B cell (primary cell): Measurements from ENCODE around the gene DLL1. TPM values are rescaled to one million over a fixed set of nuclear protein-coding genes. Genes with fewer than 3 reads are reported as not detected.

Source experiments
- ATAC-seq: fragments of 200-7000 bp; cut with Tn5 transposase; one replicate; pipeline ENCODE4 v1.10.0; 2021; ENCODE audit warnings: low read depth, mild to moderate bottlenecking, moderate number of reproducible peaks, moderate library complexity
- CTCF ChIA-PET: fragments of 350-600 bp; sonication (Branson Sonifier 250); formaldehyde crosslinking; loops from one replicate; lab custom pipeline; 2021; ENCODE audit warnings: antibody characterized with exemption, inconsistent platforms; lab: Charles Lee
- POLR2A ChIA-PET: fragments of 350-600 bp; sonication (Branson Sonifier 250); formaldehyde crosslinking; loops from one replicate; lab custom pipeline; 2021; ENCODE audit warnings: antibody characterized with exemption; lab: Charles Lee
- DNase-seq: peaks from one replicate; pipeline ENCODE4 v3.0.0; 2013
- H2AFZ ChIP-seq: 2 replicates; pipeline ENCODE4 v1.6.1; 2012; ENCODE audit warnings: mild to moderate bottlenecking, low read depth, low read length; ENCODE audit not compliant: insufficient read depth, poor library complexity, severe bottlenecking
- H3K27ac ChIP-seq, 2 donors: 1 replicate in 1 of 2; 2 replicates in 1 of 2; pipeline ENCODE4 v1.5.1; 2012 to 2013; ENCODE audit warnings: low read length in 2 of 2, mild to moderate bottlenecking in 2 of 2, moderate library complexity in 1 of 2
- H3K27me3 ChIP-seq, 4 experiments: fragments of 200-600 bp in 1 of 4; sonication (generic) in 1 of 4; replicated peaks in 1 of 4; 1 replicate in 2 of 4; 2 replicates in 2 of 4; pipeline versions ENCODE4 v1.6.1 to v1.7.0; 2013 to 2016; ENCODE audit warnings: low read length in 3 of 4, mild to moderate bottlenecking in 2 of 4, mixed read lengths in 1 of 4, moderate library complexity in 1 of 4; ENCODE audit not compliant: insufficient read depth in 4 of 4, control insufficient read depth in 3 of 4; ENCODE audit errors: control extremely low read depth in 1 of 4
- H3K36me3 ChIP-seq, 2 experiments: replicated peaks in 1 of 2; 1 replicate in 1 of 2; 2 replicates in 1 of 2; pipeline versions ENCODE4 v1.6.1 to v1.7.1; 2013; ENCODE audit warnings: low read length in 1 of 2; ENCODE audit not compliant: insufficient read depth in 2 of 2, control insufficient read depth in 1 of 2; ENCODE audit errors: control extremely low read depth in 1 of 2, extremely low read depth in 1 of 2
- H3K4me1 ChIP-seq, 2 donors: fragments of 200-600 bp in 1 of 2; sonication (generic) in 1 of 2; 1 replicate in 1 of 2; 2 replicates in 1 of 2; pipeline versions ENCODE4 v1.5.1 to v1.6.1; 2013 to 2017; ENCODE audit warnings: low read length in 2 of 2; ENCODE audit not compliant: control insufficient read depth in 2 of 2, insufficient read depth in 2 of 2
- H3K4me2 ChIP-seq: replicated peaks from 2 replicates; pipeline ENCODE3; 2012; ENCODE audit warnings: mild to moderate bottlenecking, low read depth, low read length; ENCODE audit not compliant: poor library complexity, severe bottlenecking
- H3K4me3 ChIP-seq, 5 experiments: fragments of 200-600 bp in 1 of 5; sonication (generic) in 1 of 5; 1 replicate in 3 of 5; 2 replicates in 2 of 5; pipeline versions ENCODE4 v1.5.1 to v1.7.0; 2011 to 2016; ENCODE audit warnings: low read length in 4 of 5, mild to moderate bottlenecking in 4 of 5, low read depth in 2 of 5, control low read depth in 1 of 5, moderate library complexity in 1 of 5; ENCODE audit not compliant: insufficient read depth in 1 of 5; ENCODE audit errors: control extremely low read depth in 1 of 5, extremely low read depth in 1 of 5
- H3K79me2 ChIP-seq: fragments of 200-600 bp; sonication (generic); one replicate; pipeline ENCODE4 v1.6.0; 2016; ENCODE audit warnings: low read length; ENCODE audit not compliant: control insufficient read depth, insufficient read depth
- H3K9ac ChIP-seq: fragments of 200-600 bp; sonication (generic); 2 replicates; pipeline ENCODE4 v1.6.1; 2017; ENCODE audit warnings: mild to moderate bottlenecking, low read length, moderate library complexity
- H3K9me3 ChIP-seq, 3 donors: one replicate each; pipeline versions ENCODE4 v1.6.1 to v1.7.1; 2013; ENCODE audit warnings: low read length in 2 of 3; ENCODE audit not compliant: control insufficient read depth in 2 of 3, insufficient read depth in 1 of 3; ENCODE audit errors: control extremely low read depth in 1 of 3
- H4K20me1 ChIP-seq: 2 replicates; pipeline ENCODE4 v1.6.0; 2012; ENCODE audit warnings: mild to moderate bottlenecking, low read length; ENCODE audit not compliant: insufficient read depth, control insufficient read depth, poor library complexity, severe bottlenecking
- H3K27ac Mint-ChIP-seq: one replicate; pipeline ENCODE4 v1.8.0; 2021; ENCODE audit warnings: mixed read lengths
- H3K27me3 Mint-ChIP-seq: one replicate; pipeline ENCODE4 v1.8.0; 2021; ENCODE audit warnings: mixed read lengths
- H3K4me1 Mint-ChIP-seq: one replicate; pipeline ENCODE4 v1.8.0; 2021; ENCODE audit warnings: mixed read lengths
- H3K4me3 Mint-ChIP-seq: one replicate; pipeline ENCODE4 v1.8.0; 2021; ENCODE audit warnings: mixed read lengths
- H3K9me3 Mint-ChIP-seq: one replicate; pipeline ENCODE4 v1.8.0; 2022; ENCODE audit warnings: mixed read lengths; ENCODE audit not compliant: insufficient read depth
- CTCF ChIP-seq: fragments of 200-600 bp; IDR thresholded peaks from one replicate; pipeline ENCODE4 v1.8.0; 2022; ENCODE audit warnings: antibody characterized with exemption, mild to moderate bottlenecking
- EZH2 ChIP-seq: IDR thresholded peaks from 2 replicates; pipeline ENCODE4 v1.6.1; 2012; ENCODE audit warnings: borderline replicate concordance, low read depth, mild to moderate bottlenecking, moderate library complexity, low read length; ENCODE audit not compliant: insufficient read depth, poor library complexity, severe bottlenecking
- WGBS: methylation state at CpG from one replicate; pipeline ENCODE4 v1.1.5; 2013; ENCODE audit warnings: missing lambda C conversion rate; ENCODE audit not compliant: insufficient coverage; 5-methylcytosine and 5-hydroxymethylcytosine counted together
- intact Hi-C: fragments of 100-400 bp; cut with micrococcal nuclease; formaldehyde crosslinking; loops from one replicate; pipeline ENCODE4 v1.10.0; 2022
- polyA plus RNA-seq: library from polyadenylated mRNA; depleted of rRNA; stranded (reverse); fragments of >200 nt; gene quantifications from 2 replicates; pipeline ENCODE4 v1.2.3, GENCODE V29; 2012
- total RNA-seq, 2 donors: library from RNA; stranded (reverse); fragments of 120-200 nt in 1 of 2; gene quantifications; 1 replicate in 1 of 2; 2 replicates in 1 of 2; pipeline versions ENCODE4 v1.2.3 to v1.2.4, GENCODE V29; 2013 to 2022

The DLL1 gene
- total and polyA plus RNA-seq, 2 donors (not counting 1 experiment from before 2014, with no cell fraction given): 1.6 to 6.8 TPM

GRCh38 chr6:170314983-170315382, 24.1 kb upstream of the DLL1 start:
- Mint-ChIP-seq H3K4me1 (peaks cover 33% of the 10 kb centered on the region), H3K4me3 (no peak overlapping the region), H3K27ac (no peak overlapping the region), H3K27me3 (no peaks in the 10 kb centered on the region), H3K9me3 (no peaks in the 10 kb centered on the region)
- H3K27ac ChIP-seq: no peak overlapping the region
- ATAC-seq (no peak), DNase-seq (no peak)
- H3K27me3 ChIP-seq: no peaks in the 10 kb centered on the region
- TF ChIP-seq EZH2 (no peak), CTCF (no peak)
- H3K36me3 ChIP-seq: peaks cover 0 to 26% of the 10 kb centered on the region in 2 experiments
- H3K9me3 ChIP-seq: no peaks in the 10 kb centered on the region
- ChIA-PET POLR2A (no interaction called here), CTCF (no interaction called here)
- H3K4me2 ChIP-seq: no peak overlapping the region
- H3K4me1 ChIP-seq: peaks cover 0 to 5% of the 10 kb centered on the region in 2 donors
- intact Hi-C loops: no loop called here
- peaks cover 84% of the 10 kb centered on the region for H4K20me1 ChIP-seq
- H3K9ac ChIP-seq: no peak overlapping the region
- no peak overlapping the region for H2AFZ ChIP-seq
- peaks cover 75% of the 10 kb centered on the region for H3K79me2 ChIP-seq
- 97% methylated on average over 5 of the region's 5 CpGs for WGBS
- H3K4me3 ChIP-seq: no peak overlapping the region

GRCh38 chr6:170313716-170314295, 22.9 kb upstream of the DLL1 start:
- Mint-ChIP-seq H3K4me1 (peaks cover 33% of the 10 kb centered on the region), H3K27ac (no peak overlapping the region), H3K27me3 (no peaks in the 10 kb centered on the region), H3K9me3 (no peaks in the 10 kb centered on the region), H3K4me3 (no peak overlapping the region)
- ChIA-PET CTCF (no interaction called here), POLR2A (no interaction called here)
- Histone ChIP-seq H3K27ac (no peak overlapping the region), H3K36me3 (peaks cover 0 to 23% of the 10 kb centered on the region in 2 experiments), H3K4me1 (peaks cover 0 to 12% of the 10 kb centered on the region in 2 donors), H2AFZ (no peak overlapping the region), H3K9me3 (no peaks in the 10 kb centered on the region), H3K4me3 (no peak overlapping the region), H3K9ac (no peak overlapping the region), H3K4me2 (no peak overlapping the region), H4K20me1 (peaks cover 87% of the 10 kb centered on the region), H3K27me3 (no peaks in the 10 kb centered on the region), H3K79me2 (peaks cover 79% of the 10 kb centered on the region)
- TF ChIP-seq EZH2: no peak
- no peak for TF ChIP-seq CTCF
- intact Hi-C loops: no loop called here
- DNase-seq (no peak), ATAC-seq (no peak)
- WGBS: 100% methylated on average over 2 of the region's 6 CpGs
